ENCODE data around the gene MINDY3.

Gene MINDY3

GRCh38 chr10:15858861-15859281 lies 1.4 kb downstream of the MINDY3 start:
- no peak overlapping the region for H2AFZ ChIP-seq (ENCODE audit: low read depth)
- no peak for TF ChIP-seq CTCF (conservative IDR thresholded peaks at IDR 0.05; ENCODE audit: low read depth, low read length)
- H3K4me3 ChIP-seq (IDR thresholded peaks at IDR 0.05; ENCODE audit: insufficient read depth, low read depth, low read length): no peak overlapping the region
- H3K36me3 ChIP-seq (ENCODE audit: insufficient read depth): no peaks in the 10 kb centered on the region
- no peak overlapping the region for H3K9ac ChIP-seq
- no peaks in the 10 kb centered on the region for H4K20me1 ChIP-seq (ENCODE audit: insufficient read depth)
- peaks cover 22% of the 10 kb centered on the region for H3K4me1 ChIP-seq (ENCODE audit: low read depth, poor library complexity, severe bottlenecking)
- peaks cover 34% of the 10 kb centered on the region for H3K79me2 ChIP-seq (ENCODE audit: insufficient read depth, low read depth)
- no peak overlapping the region for H3K27ac ChIP-seq
- H3K27me3 ChIP-seq (ENCODE audit: insufficient read depth, low read depth): no peaks in the 10 kb centered on the region
- H3K4me2 ChIP-seq: peak overlapping the region; percentile 89

- no peak overlapping the region for H2AFZ ChIP-seq (ENCODE audit: low read depth)
- H4K20me1 ChIP-seq (ENCODE audit: insufficient read depth): no peaks in the 10 kb centered on the region
- H3K4me3 ChIP-seq (IDR thresholded peaks at IDR 0.05; ENCODE audit: insufficient read depth, low read depth, low read length): no peak overlapping the region
- H3K27me3 ChIP-seq (ENCODE audit: insufficient read depth, low read depth): no peaks in the 10 kb centered on the region
- peaks cover 36% of the 10 kb centered on the region for H3K79me2 ChIP-seq (ENCODE audit: insufficient read depth, low read depth)
- H3K4me1 ChIP-seq (ENCODE audit: low read depth, poor library complexity, severe bottlenecking): peaks cover 22% of the 10 kb centered on the region
- no peak overlapping the region for H3K9ac ChIP-seq
- H3K27ac ChIP-seq: no peak overlapping the region
- H3K36me3 ChIP-seq (ENCODE audit: insufficient read depth): no peaks in the 10 kb centered on the region
- no peak for TF ChIP-seq CTCF (conservative IDR thresholded peaks at IDR 0.05; ENCODE audit: low read depth, low read length)
- H3K4me2 ChIP-seq: no peak overlapping the region
Observed at GRCh38 chr10:15857107-15857575, 3.2 kb downstream of the MINDY3 start.

GRCh38 chr10:15856328-15857015 lies 3.8 kb downstream of the MINDY3 start:
- H2AFZ ChIP-seq (ENCODE audit: low read depth): no peak overlapping the region
- H3K27ac ChIP-seq: no peak overlapping the region
- no peaks in the 10 kb centered on the region for H4K20me1 ChIP-seq (ENCODE audit: insufficient read depth)
- no peak for TF ChIP-seq CTCF (conservative IDR thresholded peaks at IDR 0.05; ENCODE audit: low read depth, low read length)
- H3K4me1 ChIP-seq (ENCODE audit: low read depth, poor library complexity, severe bottlenecking): peaks cover 22% of the 10 kb centered on the region
- no peak overlapping the region for H3K4me3 ChIP-seq (IDR thresholded peaks at IDR 0.05; ENCODE audit: insufficient read depth, low read depth, low read length)
- no peaks in the 10 kb centered on the region for H3K36me3 ChIP-seq (ENCODE audit: insufficient read depth)
- H3K79me2 ChIP-seq (ENCODE audit: insufficient read depth, low read depth): peaks cover 42% of the 10 kb centered on the region
- no peak overlapping the region for H3K4me2 ChIP-seq
- no peak overlapping the region for H3K9ac ChIP-seq
- H3K27me3 ChIP-seq (ENCODE audit: insufficient read depth, low read depth): no peaks in the 10 kb centered on the region

- H3K9ac ChIP-seq: no peak overlapping the region
- H3K36me3 ChIP-seq (ENCODE audit: insufficient read depth): no peaks in the 10 kb centered on the region
- H2AFZ ChIP-seq (ENCODE audit: low read depth): no peak overlapping the region
- peaks cover 36% of the 10 kb centered on the region for H3K79me2 ChIP-seq (ENCODE audit: insufficient read depth, low read depth)
- no peak overlapping the region for H3K4me3 ChIP-seq (IDR thresholded peaks at IDR 0.05; ENCODE audit: insufficient read depth, low read depth, low read length)
- H3K4me2 ChIP-seq: no peak overlapping the region
- H4K20me1 ChIP-seq (ENCODE audit: insufficient read depth): no peaks in the 10 kb centered on the region
- TF ChIP-seq CTCF (conservative IDR thresholded peaks at IDR 0.05; ENCODE audit: low read depth, low read length): no peak
- no peaks in the 10 kb centered on the region for H3K27me3 ChIP-seq (ENCODE audit: insufficient read depth, low read depth)
- peaks cover 12% of the 10 kb centered on the region for H3K4me1 ChIP-seq (ENCODE audit: low read depth, poor library complexity, severe bottlenecking)
- H3K27ac ChIP-seq: no peak overlapping the region
Observed at GRCh38 chr10:15853800-15854199, 6.5 kb downstream of the MINDY3 start.

Data from KMS-11 (cell line).